HPDE6-E6E7 (cell line): ENCODE data around the gene KLK6.
"Not testable (repeated sequence)": the region's sequence is repeated elsewhere in the genome, so short reads cannot be mapped to it uniquely, and the experiment has no call there.

Source experiments
- DNase-seq: peaks from one replicate; pipeline ENCODE4 v3.0.0; 2011; ENCODE audit warnings: missing footprints; ENCODE audit errors: extremely low spot score

The KLK6 gene

GRCh38 chr19:50992666-50993035 lies 23.3 kb upstream of the KLK6 start:
- DNase-seq, result no peak

GRCh38 chr19:50984416-50984815 lies 15.0 kb upstream of the KLK6 start:
- not testable (repeated sequence) for DNase-seq

- DNase-seq, result no peak
Measured at GRCh38 chr19:50983625-50984292, 14.4 kb upstream of the KLK6 start, which contains the start of gene KLK7. KLK7 (minus strand) TSS chr19:50983917; CDS start chr19:50982399, 1,518 bp downstream.

GRCh38 chr19:50982186-50982585 lies 12.8 kb upstream of the KLK6 start:
- DNase-seq, result no peak

GRCh38 chr19:50981587-50982146 lies 12.3 kb upstream of the KLK6 start:
- DNase-seq, result no peak

- DNase-seq, result no peak
Measured at GRCh38 chr19:50980208-50980607, 10.8 kb upstream of the KLK6 start.

GRCh38 chr19:50979758-50980157 lies 10.4 kb upstream of the KLK6 start:
- no peak for DNase-seq

- DNase-seq, result no peak
Measured at GRCh38 chr19:50978772-50979390, 9.5 kb upstream of the KLK6 start.

- DNase-seq, result no peak
Measured at GRCh38 chr19:50977626-50978025, 8.2 kb upstream of the KLK6 start.

- DNase-seq, result peak; percentile 93
Measured at GRCh38 chr19:50975766-50976165, 6.4 kb upstream of the KLK6 start.

- DNase-seq, result no peak
Measured at GRCh38 chr19:50974702-50975556, 5.5 kb upstream of the KLK6 start.

- DNase-seq, result no peak
Measured at GRCh38 chr19:50972795-50973376, 3.5 kb upstream of the KLK6 start.

GRCh38 chr19:50969810-50970209 lies 419 bp upstream of the KLK6 start:
- DNase-seq, result not testable (repeated sequence)

GRCh38 chr19:50968716-50969412 lies 527 bp downstream of the KLK6 start:
- no peak for DNase-seq

- no peak for DNase-seq
Measured at GRCh38 chr19:50967929-50968715, 1.3 kb downstream of the KLK6 start.

- DNase-seq, result no peak
Measured at GRCh38 chr19:50964266-50964665, 5.1 kb downstream of the KLK6 start.

- no peak for DNase-seq
Measured at GRCh38 chr19:50963381-50963780, 6.0 kb downstream of the KLK6 start.

GRCh38 chr19:50962245-50962644 lies 7.1 kb downstream of the KLK6 start:
- DNase-seq, result no peak

GRCh38 chr19:50959731-50960500 lies 9.5 kb downstream of the KLK6 start:
- DNase-seq, result no peak

GRCh38 chr19:50957587-50957986 lies 11.8 kb downstream of the KLK6 start:
- DNase-seq, result no peak
